Endothelial cell of umbilical vein (primary cell): Measurements from ENCODE around the gene ELOVL6. TPM values are rescaled to one million over a fixed set of nuclear protein-coding genes. Genes with fewer than 3 reads are reported as not detected.

Experiments used
- BruUV-seq: library from RNA; stranded (reverse); fragments of 400-500 nt; replicated peaks from 2 replicates; lab custom pipeline; 2021; lab: Mats Ljungman, UMichigan
- CTCF ChIA-PET: fragments of 300-600, 350-600 bp; sonication (Branson Sonifier 250); formaldehyde crosslinking; loops from one replicate; lab custom pipeline; 2021; ENCODE audit warnings: antibody characterized with exemption, inconsistent platforms; lab: Charles Lee
- POLR2A ChIA-PET: fragments of 300-600, 350-600 bp; sonication (Branson Sonifier 250); formaldehyde crosslinking; loops from one replicate; lab custom pipeline; 2021; ENCODE audit warnings: antibody characterized with exemption, inconsistent platforms; lab: Charles Lee
- DNase-seq: peaks from one replicate; pipeline ENCODE4 v3.0.0-alpha.2; 2011; ENCODE audit warnings: low read depth, low spot score
- FAIRE-seq: peaks from 2 replicates; lab custom pipeline; 2011; peaks lifted over from hg19 to GRCh38; lab: Jason Lieb, UNC
- H2AFZ ChIP-seq: 2 replicates; pipeline ENCODE4 v1.6.0; 2012; ENCODE audit warnings: low read depth, low read length, control low read depth, inconsistent platforms
- H3K27ac ChIP-seq: 2 replicates; pipeline ENCODE4 v1.5.1; 2011; ENCODE audit warnings: low read depth, mild to moderate bottlenecking, control low read depth, low read length, moderate library complexity; ENCODE audit not compliant: insufficient read depth
- H3K27me3 ChIP-seq, 2 experiments: 2 replicates each; pipeline versions ENCODE4 v1.6.0 to v1.6.1; 2011; ENCODE audit warnings: low read length in 2 of 2, mixed read lengths in 1 of 2; ENCODE audit not compliant: control insufficient read depth in 2 of 2, insufficient read depth in 2 of 2
- H3K36me3 ChIP-seq, 2 experiments: 2 replicates in 1 of 2; 3 replicates in 1 of 2; pipeline ENCODE4 v1.5.1; 2011; ENCODE audit warnings: low read length in 2 of 2, mild to moderate bottlenecking in 1 of 2, moderate library complexity in 1 of 2; ENCODE audit not compliant: control insufficient read depth in 2 of 2, insufficient read depth in 2 of 2; ENCODE audit errors: extremely low read depth in 1 of 2
- H3K4me1 ChIP-seq: 3 replicates; pipeline ENCODE4 v1.5.1; 2011; ENCODE audit warnings: mild to moderate bottlenecking, low read length; ENCODE audit not compliant: control insufficient read depth, insufficient read depth; ENCODE audit errors: extremely low read depth
- H3K4me2 ChIP-seq: 2 replicates; pipeline ENCODE4 v1.6.1; 2011; ENCODE audit warnings: low read length, control low read depth, mixed read lengths; ENCODE audit not compliant: insufficient read depth
- H3K4me3 ChIP-seq, 3 experiments: fragments of 200-600 bp in 1 of 3; sonication (generic), shearing (Covaris generic) in 1 of 3; replicated peaks in 1 of 3; 2 replicates each; pipeline ENCODE4 v1.5.1; 2011 to 2016; ENCODE audit warnings: control low read depth in 3 of 3, low read length in 3 of 3, mild to moderate bottlenecking in 2 of 3, inconsistent platforms in 1 of 3, low read depth in 1 of 3, moderate library complexity in 1 of 3; ENCODE audit not compliant: insufficient read depth in 1 of 3
- H3K79me2 ChIP-seq: 2 replicates; pipeline ENCODE4 v1.6.0; 2012; ENCODE audit warnings: low read length, inconsistent platforms; ENCODE audit not compliant: control insufficient read depth, insufficient read depth
- H3K9ac ChIP-seq: replicated peaks from 2 replicates; pipeline ENCODE3; 2011; ENCODE audit warnings: low read length, control low read depth; ENCODE audit not compliant: insufficient read depth; ENCODE audit errors: extremely low read depth
- H3K9me1 ChIP-seq: replicated peaks from 3 replicates; pipeline ENCODE4 v1.6.0; 2011; ENCODE audit warnings: mild to moderate bottlenecking, low read length; ENCODE audit not compliant: control insufficient read depth, insufficient read depth; ENCODE audit errors: extremely low read depth
- H3K9me3 ChIP-seq: replicated peaks from 2 replicates; pipeline ENCODE4 v1.5.1; 2012; ENCODE audit warnings: low read length, inconsistent platforms; ENCODE audit not compliant: control insufficient read depth, insufficient read depth
- H4K20me1 ChIP-seq: replicated peaks from 2 replicates; pipeline ENCODE3; 2011; ENCODE audit warnings: mild to moderate bottlenecking, low read length; ENCODE audit not compliant: control insufficient read depth, insufficient read depth; ENCODE audit errors: extremely low read depth
- CTCF ChIP-seq, 2 donors: IDR thresholded peaks; 1 replicate in 1 of 2; 2 replicates in 1 of 2; pipeline ENCODE4 v1.5.1; 2011; ENCODE audit warnings: low read length in 2 of 2, mild to moderate bottlenecking in 2 of 2, moderate library complexity in 2 of 2, control low read depth in 1 of 2, inconsistent platforms in 1 of 2, low read depth in 1 of 2; ENCODE audit not compliant: insufficient read depth in 1 of 2; ENCODE audit errors: extremely low read depth in 1 of 2
- EZH2 ChIP-seq: IDR thresholded peaks from 2 replicates; pipeline ENCODE4 v1.6.1; 2012; ENCODE audit warnings: borderline replicate concordance, low read depth, mild to moderate bottlenecking, moderate library complexity, low read length, inconsistent platforms; ENCODE audit not compliant: severe bottlenecking
- FOS ChIP-seq: IDR thresholded peaks from 2 replicates; pipeline ENCODE4 v1.6.1; 2011; ENCODE audit warnings: mild to moderate bottlenecking, low read length, moderate library complexity, borderline replicate concordance; ENCODE audit not compliant: insufficient read depth
- GATA2 ChIP-seq: IDR thresholded peaks from 2 replicates; pipeline ENCODE4 v1.7.0; 2011; ENCODE audit warnings: low read depth, mild to moderate bottlenecking, moderate library complexity, mixed read lengths, low read length; ENCODE audit not compliant: insufficient read length, insufficient read depth
- JUN ChIP-seq: IDR thresholded peaks from 2 replicates; pipeline ENCODE4 v1.6.1; 2011; ENCODE audit warnings: borderline replicate concordance, low read depth; ENCODE audit not compliant: insufficient read length, insufficient read depth
- MAX ChIP-seq: IDR thresholded peaks from 2 replicates; pipeline ENCODE4 v1.6.1; 2011; ENCODE audit not compliant: insufficient read depth, insufficient read length
- MYC ChIP-seq: IDR thresholded peaks from one replicate; pipeline ENCODE4 v1.6.1; 2011; ENCODE audit warnings: mild to moderate bottlenecking, low read depth, low read length
- POLR2A ChIP-seq: IDR thresholded peaks from 2 replicates; pipeline ENCODE4 v1.6.1; 2012; ENCODE audit warnings: low read depth, mild to moderate bottlenecking, control low read depth, low read length
- POLR2AphosphoS5 ChIP-seq: IDR thresholded peaks from 2 replicates; pipeline ENCODE4 v1.6.1; 2012; ENCODE audit warnings: low read depth, mild to moderate bottlenecking, control low read depth, low read length, moderate library complexity; ENCODE audit not compliant: insufficient read depth
- dilution Hi-C: fragments of 300-500 bp; cut with MboI; formaldehyde crosslinking; loops from one replicate; pipeline ENCODE4 v1.15.0; 2019; ENCODE audit warnings: low sequenced_read_pairs; ENCODE audit not compliant: extremely low pct_ligation_motif_present
- intact Hi-C: fragments of 100-400 bp; cut with micrococcal nuclease; formaldehyde crosslinking; loops from one replicate; pipeline ENCODE4 v1.10.0; 2022
- polyA plus RNA-seq, 4 experiments: library from polyadenylated mRNA; depleted of rRNA in 3 of 4; stranded (reverse) in 3 of 4; unstranded in 1 of 4; fragments of >200 nt; gene quantifications; 2 replicates each; pipeline versions ENCODE4 v1.2.1 to v1.2.3, GENCODE V29; 2011 to 2012; ENCODE audit warnings: missing spikeins in 1 of 4
- total RNA-seq: library from RNA; stranded (reverse); gene quantifications from 2 replicates; pipeline ENCODE4 v1.2.3, GENCODE V29; 2021

ELOVL6 gene
- total and polyA plus RNA-seq, 2 donors (not counting 3 experiments of a cell fraction or from before 2014, with no cell fraction given): 6.4 to 26.1 TPM

GRCh38 chr4:110188113-110188512 lies 10.3 kb downstream of the ELOVL6 start:
- Histone ChIP-seq H3K4me3 (no peak overlapping the region), H2AFZ (no peak overlapping the region), H3K27me3 (no peaks in the 10 kb centered on the region), H3K27ac (no peak overlapping the region), H3K79me2 (peaks cover 7% of the 10 kb centered on the region), H3K9me3 (no peaks in the 10 kb centered on the region), H3K9ac (no peak overlapping the region), H3K4me1 (peaks cover 12% of the 10 kb centered on the region), H3K4me2 (no peak overlapping the region), H3K36me3 (no peaks in the 10 kb centered on the region), H4K20me1 (no peaks in the 10 kb centered on the region), H3K9me1 (no peaks in the 10 kb centered on the region)
- POLR2A ChIA-PET: no interaction called here
- dilution Hi-C loops: no loop called here
- CTCF ChIA-PET: no interaction called here
- intact Hi-C loops: no loop called here
- FAIRE-seq: no peak
- DNase-seq: no peak
- TF ChIP-seq JUN (no peak), POLR2AphosphoS5 (no peak), GATA2 (no peak), EZH2 (no peak), POLR2A (no peak), MAX (no peak), CTCF (IDR thresholded peaks at IDR 0.05; ENCODE audit: extremely low read depth in 1 of 2, insufficient read depth in 1 of 2, low read depth in 1 of 2, low read length in 2 of 2) (no peak), MYC (no peak), FOS (no peak)
- BruUV-seq: no TSS peak
